H1 (cell line): ENCODE data around the gene LMAN1L. TPM values are rescaled to one million over a fixed set of nuclear protein-coding genes. Genes with fewer than 3 reads are reported as not detected.

Experiments used
- CBX8 ChIP-seq: fragments of 300-800, 300-1000 bp; sonication (generic); IDR thresholded peaks from 2 replicates; pipeline ENCODE4 v1.7.1; 2016; ENCODE audit warnings: low read depth, low read length, borderline replicate concordance
- CTCF ChIP-seq, 3 experiments: IDR thresholded peaks; 1 replicate in 2 of 3; 2 replicates in 1 of 3; pipeline versions ENCODE4 v1.5.1 to v1.6.1; 2011; ENCODE audit warnings: low read length in 3 of 3, mild to moderate bottlenecking in 3 of 3, inconsistent platforms in 2 of 3, low read depth in 1 of 3, moderate library complexity in 1 of 3; ENCODE audit not compliant: insufficient read depth in 1 of 3; ENCODE audit errors: control extremely low read depth in 1 of 3
- KDM4A ChIP-seq: IDR thresholded peaks from one replicate; pipeline ENCODE4 v1.7.1; 2012; ENCODE audit warnings: low read depth, mild to moderate bottlenecking, moderate library complexity, low read length, inconsistent platforms; ENCODE audit not compliant: severe bottlenecking
- MAFK ChIP-seq: IDR thresholded peaks from 2 replicates; pipeline ENCODE4 v1.6.1; 2012; ENCODE audit warnings: low read depth, mild to moderate bottlenecking, improper control_type of control experiment, low read length
- SUZ12 ChIP-seq: fragments of 200-600 bp; sonication (generic); IDR thresholded peaks from 2 replicates; pipeline ENCODE4 v1.6.1; 2012; ENCODE audit warnings: mild to moderate bottlenecking, inconsistent platforms, low read length, moderate library complexity, mixed read lengths
- polyA plus RNA-seq, 7 experiments: library from polyadenylated mRNA; depleted of rRNA in 3 of 7; stranded (reverse) in 5 of 7; unstranded in 2 of 7; fragments of >200 nt in 5 of 7; fragments of 200-250 nt in 2 of 7; gene quantifications; 1 replicate in 5 of 7; 2 replicates in 1 of 7; 4 replicates in 1 of 7; pipeline versions ENCODE4 v1.2.1 to v1.2.3, GENCODE V29; 2011 to 2013; ENCODE audit warnings: missing spikeins in 2 of 7, mixed read lengths in 2 of 7
- total RNA-seq: library from RNA; stranded (reverse); fragmentation: NEBNext Ultra II Directional; extraction: Animal tissue kit (Norgen Biotek cat#: 25700); gene quantifications from 2 replicates; pipeline ENCODE4 v1.2.1, GENCODE V29; 2021
- TF ChIP-seq, protein P1 (sequence below): fragments of 300-600 bp; sonication (generic); IDR thresholded peaks from 2 replicates; pipeline ENCODE4 v1.7.1; 2012; ENCODE audit warnings: low read length, moderate library complexity, mild to moderate bottlenecking, inconsistent platforms; ENCODE audit not compliant: insufficient replicate concordance
- TF ChIP-seq, protein P2 (sequence below): IDR thresholded peaks from 2 replicates; pipeline ENCODE4 v1.6.1; 2012; ENCODE audit warnings: inconsistent platforms

The LMAN1L gene
- total and polyA plus RNA-seq, 2 of the 8 experiments (the other 6 are each of a cell fraction or from before 2014, with no cell fraction given) = not detected

DNA sequence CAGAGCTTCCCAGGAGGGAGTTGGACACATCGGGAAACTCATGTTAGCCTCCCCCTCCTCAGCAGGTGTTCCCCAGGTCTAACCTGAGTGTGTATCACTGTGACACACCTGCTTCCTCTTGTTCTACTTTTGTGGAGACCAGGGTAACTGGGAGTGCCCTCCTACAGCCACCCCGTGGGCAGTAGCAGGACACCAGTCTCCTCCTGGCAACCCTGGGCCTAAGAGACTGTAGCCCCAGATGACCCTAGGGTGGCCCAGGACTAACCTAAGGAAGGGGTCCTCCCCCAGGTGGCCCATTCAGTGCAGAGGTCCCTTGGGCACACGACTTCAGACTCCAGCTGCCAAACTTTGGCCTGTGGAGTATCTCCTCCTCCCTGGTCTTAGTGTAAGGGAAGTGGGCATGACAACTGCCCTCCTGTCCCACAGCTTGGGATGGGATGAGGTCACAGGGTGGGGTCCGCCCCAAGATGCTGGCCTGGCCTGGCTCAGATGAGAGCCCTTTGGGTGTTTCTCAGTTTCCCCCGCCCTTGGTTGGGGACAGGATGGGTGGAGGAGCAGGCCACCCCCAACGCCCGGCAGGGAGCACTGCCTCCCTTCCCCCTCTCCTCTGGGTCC, 26.0 kb upstream of the LMAN1L start (continued):
- TF ChIP-seq, protein P1, sequence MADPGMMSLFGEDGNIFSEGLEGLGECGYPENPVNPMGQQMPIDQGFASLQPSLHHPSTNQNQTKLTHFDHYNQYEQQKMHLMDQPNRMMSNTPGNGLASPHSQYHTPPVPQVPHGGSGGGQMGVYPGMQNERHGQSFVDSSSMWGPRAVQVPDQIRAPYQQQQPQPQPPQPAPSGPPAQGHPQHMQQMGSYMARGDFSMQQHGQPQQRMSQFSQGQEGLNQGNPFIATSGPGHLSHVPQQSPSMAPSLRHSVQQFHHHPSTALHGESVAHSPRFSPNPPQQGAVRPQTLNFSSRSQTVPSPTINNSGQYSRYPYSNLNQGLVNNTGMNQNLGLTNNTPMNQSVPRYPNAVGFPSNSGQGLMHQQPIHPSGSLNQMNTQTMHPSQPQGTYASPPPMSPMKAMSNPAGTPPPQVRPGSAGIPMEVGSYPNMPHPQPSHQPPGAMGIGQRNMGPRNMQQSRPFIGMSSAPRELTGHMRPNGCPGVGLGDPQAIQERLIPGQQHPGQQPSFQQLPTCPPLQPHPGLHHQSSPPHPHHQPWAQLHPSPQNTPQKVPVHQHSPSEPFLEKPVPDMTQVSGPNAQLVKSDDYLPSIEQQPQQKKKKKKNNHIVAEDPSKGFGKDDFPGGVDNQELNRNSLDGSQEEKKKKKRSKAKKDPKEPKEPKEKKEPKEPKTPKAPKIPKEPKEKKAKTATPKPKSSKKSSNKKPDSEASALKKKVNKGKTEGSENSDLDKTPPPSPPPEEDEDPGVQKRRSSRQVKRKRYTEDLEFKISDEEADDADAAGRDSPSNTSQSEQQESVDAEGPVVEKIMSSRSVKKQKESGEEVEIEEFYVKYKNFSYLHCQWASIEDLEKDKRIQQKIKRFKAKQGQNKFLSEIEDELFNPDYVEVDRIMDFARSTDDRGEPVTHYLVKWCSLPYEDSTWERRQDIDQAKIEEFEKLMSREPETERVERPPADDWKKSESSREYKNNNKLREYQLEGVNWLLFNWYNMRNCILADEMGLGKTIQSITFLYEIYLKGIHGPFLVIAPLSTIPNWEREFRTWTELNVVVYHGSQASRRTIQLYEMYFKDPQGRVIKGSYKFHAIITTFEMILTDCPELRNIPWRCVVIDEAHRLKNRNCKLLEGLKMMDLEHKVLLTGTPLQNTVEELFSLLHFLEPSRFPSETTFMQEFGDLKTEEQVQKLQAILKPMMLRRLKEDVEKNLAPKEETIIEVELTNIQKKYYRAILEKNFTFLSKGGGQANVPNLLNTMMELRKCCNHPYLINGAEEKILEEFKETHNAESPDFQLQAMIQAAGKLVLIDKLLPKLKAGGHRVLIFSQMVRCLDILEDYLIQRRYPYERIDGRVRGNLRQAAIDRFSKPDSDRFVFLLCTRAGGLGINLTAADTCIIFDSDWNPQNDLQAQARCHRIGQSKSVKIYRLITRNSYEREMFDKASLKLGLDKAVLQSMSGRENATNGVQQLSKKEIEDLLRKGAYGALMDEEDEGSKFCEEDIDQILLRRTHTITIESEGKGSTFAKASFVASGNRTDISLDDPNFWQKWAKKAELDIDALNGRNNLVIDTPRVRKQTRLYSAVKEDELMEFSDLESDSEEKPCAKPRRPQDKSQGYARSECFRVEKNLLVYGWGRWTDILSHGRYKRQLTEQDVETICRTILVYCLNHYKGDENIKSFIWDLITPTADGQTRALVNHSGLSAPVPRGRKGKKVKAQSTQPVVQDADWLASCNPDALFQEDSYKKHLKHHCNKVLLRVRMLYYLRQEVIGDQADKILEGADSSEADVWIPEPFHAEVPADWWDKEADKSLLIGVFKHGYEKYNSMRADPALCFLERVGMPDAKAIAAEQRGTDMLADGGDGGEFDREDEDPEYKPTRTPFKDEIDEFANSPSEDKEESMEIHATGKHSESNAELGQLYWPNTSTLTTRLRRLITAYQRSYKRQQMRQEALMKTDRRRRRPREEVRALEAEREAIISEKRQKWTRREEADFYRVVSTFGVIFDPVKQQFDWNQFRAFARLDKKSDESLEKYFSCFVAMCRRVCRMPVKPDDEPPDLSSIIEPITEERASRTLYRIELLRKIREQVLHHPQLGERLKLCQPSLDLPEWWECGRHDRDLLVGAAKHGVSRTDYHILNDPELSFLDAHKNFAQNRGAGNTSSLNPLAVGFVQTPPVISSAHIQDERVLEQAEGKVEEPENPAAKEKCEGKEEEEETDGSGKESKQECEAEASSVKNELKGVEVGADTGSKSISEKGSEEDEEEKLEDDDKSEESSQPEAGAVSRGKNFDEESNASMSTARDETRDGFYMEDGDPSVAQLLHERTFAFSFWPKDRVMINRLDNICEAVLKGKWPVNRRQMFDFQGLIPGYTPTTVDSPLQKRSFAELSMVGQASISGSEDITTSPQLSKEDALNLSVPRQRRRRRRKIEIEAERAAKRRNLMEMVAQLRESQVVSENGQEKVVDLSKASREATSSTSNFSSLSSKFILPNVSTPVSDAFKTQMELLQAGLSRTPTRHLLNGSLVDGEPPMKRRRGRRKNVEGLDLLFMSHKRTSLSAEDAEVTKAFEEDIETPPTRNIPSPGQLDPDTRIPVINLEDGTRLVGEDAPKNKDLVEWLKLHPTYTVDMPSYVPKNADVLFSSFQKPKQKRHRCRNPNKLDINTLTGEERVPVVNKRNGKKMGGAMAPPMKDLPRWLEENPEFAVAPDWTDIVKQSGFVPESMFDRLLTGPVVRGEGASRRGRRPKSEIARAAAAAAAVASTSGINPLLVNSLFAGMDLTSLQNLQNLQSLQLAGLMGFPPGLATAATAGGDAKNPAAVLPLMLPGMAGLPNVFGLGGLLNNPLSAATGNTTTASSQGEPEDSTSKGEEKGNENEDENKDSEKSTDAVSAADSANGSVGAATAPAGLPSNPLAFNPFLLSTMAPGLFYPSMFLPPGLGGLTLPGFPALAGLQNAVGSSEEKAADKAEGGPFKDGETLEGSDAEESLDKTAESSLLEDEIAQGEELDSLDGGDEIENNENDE = no peak
- no peak for TF ChIP-seq SUZ12
- no peak for TF ChIP-seq KDM4A
- TF ChIP-seq MAFK = no peak
- no peak for TF ChIP-seq CBX8
- TF ChIP-seq, protein P2, sequence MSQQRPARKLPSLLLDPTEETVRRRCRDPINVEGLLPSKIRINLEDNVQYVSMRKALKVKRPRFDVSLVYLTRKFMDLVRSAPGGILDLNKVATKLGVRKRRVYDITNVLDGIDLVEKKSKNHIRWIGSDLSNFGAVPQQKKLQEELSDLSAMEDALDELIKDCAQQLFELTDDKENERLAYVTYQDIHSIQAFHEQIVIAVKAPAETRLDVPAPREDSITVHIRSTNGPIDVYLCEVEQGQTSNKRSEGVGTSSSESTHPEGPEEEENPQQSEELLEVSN = no peak
- TF ChIP-seq CTCF (IDR thresholded peaks at IDR 0.05; ENCODE audit: control extremely low read depth in 1 of 3, insufficient read depth in 1 of 3, low read depth in 1 of 3, low read length in 3 of 3) = no peak
